Measurements from ENCODE around the gene OSBPL5.

The OSBPL5 gene

DNA sequence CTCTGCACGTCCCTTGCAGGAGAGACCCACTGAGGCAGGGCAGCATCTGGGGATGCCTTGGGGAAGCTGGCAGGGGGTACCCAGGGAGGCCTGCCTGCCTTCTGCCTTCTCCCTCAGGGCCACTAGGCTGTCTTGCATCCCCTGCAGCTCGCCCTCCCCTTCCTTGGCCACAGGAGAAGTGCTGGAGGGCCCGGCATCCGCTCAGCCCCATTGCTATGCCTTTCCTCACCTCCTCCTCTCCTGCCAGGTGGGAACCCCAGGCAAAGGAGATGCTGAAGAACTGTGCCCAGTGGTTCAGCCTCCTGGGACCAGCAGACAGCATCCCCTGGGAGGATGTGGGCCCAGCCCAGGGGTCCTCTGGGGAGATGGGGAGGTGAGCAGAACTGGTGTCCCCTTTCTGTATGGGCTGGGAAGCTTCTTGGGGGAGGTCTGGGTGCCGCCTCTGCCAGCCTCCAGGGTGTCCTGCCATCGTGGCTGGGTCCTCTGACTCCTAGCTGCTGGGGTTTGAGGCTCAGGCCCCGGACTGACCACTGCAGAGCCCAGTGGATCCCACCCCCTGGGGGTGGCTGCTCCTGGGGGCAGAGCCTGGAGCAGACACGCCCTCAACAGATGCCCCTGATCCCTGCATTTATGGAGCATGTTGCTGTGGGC is 32.9 kb upstream of the OSBPL5 start:
- DNase-seq, result no peak

DNA sequence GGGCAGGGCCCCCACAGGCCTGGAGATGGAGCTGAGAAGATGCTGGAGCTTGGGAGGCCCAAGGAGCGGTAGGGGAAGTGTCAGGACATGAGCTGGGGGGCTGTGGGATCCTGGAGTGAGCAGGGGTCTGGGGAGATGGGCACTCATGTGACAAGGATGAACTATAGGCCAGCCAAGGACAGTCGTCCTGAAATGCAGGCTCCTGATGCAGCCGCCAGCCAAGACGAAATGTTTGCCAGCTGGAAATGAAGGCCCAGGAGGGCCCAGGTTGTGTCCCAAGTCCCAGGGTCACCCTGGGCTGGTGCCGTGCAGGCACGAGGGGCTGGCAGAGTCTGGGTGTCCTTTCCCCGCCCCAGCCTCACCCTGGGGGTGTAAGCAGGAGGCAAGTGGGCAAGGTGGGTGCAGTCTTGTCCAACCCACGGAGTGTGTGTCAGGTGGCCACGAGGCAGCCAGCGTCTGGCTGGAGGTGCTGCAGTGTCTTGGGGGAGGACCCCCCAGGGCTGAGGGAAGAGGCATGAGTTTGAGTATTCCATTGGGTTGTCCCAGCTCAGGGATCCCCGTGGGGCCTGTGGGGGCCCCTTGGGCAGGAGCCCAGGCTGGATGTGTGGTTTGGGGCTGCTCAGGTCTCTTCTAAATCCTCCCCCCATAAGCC is 32.1 kb upstream of the OSBPL5 start:
- no peak for DNase-seq

DNA sequence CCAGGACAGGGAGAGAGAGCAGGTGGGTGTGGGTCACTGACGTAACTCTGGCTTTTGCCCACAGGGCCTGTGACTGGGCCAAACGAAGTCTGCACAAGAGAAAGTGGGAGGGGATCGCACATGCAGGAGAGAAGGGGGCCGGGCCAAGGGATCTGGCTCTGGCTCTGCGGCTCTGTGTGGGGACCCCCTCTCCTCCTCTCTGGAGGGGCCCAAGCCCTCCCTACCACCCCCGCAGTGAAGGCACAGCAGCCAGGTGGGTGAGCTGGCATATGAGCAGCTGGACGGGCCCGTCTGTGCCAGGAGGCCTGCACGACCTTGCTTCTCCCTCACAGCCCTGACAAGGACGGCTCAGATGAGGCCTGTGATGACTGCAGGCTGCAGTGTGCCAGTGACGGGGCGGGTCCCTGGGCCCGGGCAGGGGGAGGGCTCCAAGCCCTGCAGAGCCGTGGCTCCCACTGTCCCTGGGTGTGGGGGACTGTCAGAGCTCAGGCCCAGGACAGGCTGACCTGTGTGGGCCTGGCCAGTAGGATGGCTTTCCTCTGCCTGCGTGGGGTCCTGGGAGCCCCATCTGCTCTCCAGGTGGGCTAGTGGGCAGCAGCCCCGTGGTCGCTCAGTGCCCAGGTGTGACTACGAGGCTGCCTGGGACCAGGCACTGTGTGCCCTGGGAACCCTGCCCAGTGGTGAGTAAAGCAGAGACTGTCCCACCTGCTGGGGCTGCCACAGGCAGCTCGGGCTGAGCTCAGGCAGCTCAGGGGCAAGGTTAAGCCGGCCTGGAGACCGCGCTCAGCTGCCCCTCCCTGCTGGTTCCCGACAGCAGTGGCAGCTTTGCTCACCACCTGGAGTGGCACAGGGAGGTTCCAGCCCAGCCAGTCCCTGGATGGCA is 31.3 kb upstream of the OSBPL5 start:
- no peak for DNase-seq

DNA sequence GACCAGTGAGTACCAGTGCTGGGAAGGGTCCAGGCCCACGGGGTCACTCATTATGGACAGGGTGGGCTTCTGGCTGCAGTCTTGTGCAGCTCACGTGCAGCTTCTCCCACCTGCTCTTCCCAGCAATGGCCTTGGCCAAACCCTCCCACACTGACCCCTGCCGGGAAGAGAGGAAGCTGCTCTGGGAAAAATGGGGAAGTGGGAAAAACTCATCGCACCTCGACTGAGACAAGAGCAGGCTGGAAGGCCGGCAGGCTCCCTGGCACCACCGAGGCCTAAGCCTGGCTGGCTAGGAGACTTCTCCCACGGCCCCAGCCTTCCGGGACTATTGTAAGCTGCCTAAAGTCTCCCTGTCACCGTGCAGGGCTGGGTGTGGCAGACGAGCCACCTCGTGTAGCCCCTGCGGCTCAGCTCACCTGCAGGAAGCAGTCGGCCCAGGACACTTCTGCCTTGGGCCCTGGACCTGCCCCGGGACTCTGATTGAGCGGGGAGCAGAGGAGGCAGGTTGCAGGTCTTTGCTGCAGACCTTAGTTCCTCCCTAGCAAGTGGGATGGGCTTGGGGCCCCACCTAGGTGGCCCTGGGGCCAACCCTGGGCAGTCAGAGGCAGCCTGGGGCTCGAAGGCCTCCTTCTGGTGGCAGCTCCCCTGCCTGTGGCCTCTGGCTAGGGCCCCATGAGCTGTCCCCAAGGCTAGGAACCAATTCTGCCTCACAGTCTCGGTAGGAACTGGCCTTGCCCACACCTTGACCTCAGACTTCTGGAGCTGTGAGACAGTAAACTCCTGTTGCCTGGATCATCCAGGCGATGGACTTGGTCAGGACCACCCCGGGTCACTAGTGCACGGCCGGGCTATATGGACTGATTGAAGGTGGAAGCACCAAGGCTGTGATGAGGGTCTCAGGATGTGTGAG is 30.4 kb upstream of the OSBPL5 start:
- no peak for DNase-seq

DNA sequence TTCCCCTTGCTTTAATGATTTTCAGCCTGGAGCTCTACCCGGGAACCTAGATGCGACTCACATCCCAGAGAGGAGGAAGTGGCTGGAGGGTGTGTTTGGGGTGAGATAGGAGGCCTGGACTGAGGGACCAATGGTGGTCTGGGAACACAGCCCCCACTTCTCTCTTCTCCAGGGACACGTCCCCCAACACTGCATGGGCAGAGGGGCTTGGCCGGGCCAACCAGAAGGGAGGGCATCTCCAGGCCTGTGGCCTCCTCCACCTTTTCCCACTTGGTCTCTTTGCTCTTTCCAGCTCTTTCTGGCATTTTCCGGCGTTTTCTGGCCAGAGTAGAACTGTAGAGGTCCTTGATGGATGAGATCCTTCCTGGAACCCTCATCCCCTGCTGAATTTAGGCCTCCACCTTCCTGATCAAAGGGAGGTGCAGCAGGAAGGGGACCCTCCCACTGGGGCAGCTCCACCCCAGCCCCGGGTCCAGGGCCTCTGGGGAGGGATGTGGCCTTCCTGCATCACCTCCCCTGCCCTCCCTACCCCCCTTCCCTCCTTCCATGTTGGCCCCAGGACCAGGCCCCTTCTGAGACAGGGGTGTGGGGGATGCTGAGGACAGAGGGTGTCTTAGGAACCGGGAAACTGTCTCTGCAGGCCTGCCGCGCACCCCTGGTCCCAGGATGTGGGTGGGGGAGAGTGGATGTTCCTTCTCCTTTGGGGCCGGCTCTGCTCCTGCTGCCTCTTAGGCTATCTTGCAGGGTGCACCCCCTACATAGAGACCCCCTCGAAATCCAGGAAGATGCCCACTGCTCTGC is 29.1 kb upstream of the OSBPL5 start:
- no peak for DNase-seq

DNA sequence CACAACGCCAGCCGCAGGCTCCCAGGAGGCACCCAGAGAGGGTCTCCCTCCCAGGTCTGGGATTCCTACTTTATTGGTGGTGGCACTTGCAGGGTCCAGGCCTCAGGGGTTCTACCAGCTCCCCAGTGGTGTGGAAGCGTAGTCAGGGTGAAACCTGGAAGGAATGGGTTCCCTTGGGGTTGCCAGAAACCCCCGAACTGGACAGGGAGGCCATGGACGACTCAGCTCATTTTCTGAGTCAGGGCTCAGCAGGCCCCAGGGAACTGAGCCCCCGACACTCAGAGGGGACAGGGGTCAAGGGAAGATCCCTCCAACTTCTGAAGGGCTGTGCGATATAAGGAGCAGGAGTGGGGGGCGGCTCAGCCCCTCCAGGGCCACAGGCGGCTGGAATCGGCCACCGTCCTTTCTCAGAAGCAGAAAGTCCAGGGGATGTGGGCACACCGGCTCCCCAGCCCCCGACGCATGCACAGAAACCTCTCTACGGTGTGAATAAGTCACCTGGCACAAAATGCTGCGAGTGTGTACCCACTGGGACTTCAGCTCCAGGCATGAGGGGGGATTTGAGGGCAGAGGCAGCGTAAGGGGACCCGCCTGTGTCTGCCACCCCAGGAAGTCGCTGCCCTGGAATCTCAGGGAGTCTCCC is 28.4 kb upstream of the OSBPL5 start:
- DNase-seq, result no peak

DNA sequence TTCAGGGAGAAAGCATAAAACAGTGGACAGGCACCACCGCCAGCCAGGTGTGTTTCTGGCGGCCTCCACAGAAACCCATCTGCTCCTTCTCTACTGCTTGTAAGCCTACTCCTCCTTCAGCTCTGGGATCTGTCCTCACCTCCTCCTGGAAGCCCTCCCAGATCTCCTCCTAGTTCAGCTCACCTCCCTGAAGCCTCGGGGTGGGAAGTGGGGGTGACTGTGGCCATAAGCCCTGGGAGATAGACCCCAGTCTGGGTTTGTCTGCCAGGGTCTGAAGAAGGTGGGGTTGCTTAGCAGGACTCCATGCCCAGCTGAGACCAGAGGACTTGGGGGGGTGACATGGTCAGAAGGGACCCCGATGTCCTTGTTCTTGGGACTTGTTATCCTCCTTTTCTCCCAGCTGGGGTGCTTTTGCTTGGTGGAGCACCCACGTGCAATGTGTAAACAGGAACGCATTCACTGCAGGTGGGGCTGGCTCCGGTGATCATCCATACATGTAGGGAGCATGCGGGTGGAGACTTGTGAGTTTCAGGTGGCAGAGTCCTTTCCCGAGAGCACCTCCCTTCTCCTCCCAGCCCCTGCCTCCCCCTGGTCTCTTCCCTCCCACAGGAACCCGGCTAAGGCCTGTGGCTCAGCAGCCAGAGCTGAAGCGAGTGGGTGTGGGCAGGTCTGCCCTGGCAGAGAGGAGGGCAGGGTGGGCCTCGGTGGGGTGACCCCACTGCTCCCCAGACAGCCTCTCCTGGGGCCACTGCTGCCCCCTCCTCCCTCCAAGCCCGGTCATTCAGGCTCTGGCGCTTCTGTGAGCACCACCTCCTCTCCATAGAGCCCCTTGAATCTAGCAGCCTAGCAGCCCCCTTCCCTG is 27.6 kb upstream of the OSBPL5 start:
- DNase-seq, result no peak

DNA sequence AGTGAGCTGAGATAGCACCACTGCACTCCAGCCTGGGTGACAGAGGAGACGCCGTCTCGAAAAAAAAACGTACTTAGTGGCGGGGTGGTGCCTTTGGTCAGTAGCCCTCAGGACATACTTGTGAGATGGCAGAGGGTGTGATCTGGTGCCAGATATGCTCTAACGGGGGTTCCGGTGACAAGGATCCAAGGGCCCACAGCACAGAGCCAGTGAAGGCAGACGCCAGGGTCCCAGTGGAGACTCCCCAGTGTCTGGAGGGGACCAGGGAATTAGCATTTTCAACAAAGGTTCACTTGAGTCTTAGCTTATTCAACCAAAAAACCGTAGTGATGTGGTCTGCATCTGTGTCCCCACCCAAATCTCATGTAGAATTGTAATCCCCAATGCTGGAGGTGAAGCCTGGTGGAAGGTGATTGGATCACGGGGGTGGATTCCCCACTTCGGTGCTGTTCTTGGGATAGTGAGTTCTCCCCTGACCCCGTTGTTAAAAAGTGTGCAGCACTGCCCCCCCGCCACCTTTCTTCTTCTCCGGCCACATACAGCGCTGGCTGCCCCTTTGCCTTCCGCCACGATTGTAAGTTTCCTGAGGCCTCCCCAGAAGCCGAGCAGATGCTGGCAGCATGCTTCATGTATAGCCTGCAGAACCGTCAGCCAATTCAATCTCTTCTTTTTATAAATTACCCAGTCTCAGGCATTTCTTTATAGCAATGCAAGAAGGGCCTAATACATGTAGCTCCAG is 26.6 kb upstream of the OSBPL5 start:
- no peak for DNase-seq

DNA sequence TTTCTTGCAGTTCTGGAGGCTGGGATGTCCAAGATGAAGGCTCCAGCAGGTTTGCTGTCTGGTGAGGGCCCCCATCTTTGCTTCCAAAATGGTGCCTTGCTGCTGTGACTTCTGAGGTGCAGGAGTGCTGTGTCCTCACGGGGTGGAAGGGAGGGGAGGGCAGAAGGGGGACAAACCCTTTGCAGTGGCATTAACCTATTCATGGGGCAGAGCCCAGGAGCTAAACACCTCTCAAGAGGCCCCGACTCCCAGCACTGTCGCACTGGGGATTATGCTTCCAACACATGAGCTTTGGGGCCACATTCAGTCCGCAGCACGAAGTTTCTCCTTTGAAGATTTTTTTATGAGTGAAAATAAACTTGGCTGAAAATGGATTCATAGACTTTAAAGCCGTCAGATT is 25.5 kb upstream of the OSBPL5 start:
- no peak for DNase-seq

DNA sequence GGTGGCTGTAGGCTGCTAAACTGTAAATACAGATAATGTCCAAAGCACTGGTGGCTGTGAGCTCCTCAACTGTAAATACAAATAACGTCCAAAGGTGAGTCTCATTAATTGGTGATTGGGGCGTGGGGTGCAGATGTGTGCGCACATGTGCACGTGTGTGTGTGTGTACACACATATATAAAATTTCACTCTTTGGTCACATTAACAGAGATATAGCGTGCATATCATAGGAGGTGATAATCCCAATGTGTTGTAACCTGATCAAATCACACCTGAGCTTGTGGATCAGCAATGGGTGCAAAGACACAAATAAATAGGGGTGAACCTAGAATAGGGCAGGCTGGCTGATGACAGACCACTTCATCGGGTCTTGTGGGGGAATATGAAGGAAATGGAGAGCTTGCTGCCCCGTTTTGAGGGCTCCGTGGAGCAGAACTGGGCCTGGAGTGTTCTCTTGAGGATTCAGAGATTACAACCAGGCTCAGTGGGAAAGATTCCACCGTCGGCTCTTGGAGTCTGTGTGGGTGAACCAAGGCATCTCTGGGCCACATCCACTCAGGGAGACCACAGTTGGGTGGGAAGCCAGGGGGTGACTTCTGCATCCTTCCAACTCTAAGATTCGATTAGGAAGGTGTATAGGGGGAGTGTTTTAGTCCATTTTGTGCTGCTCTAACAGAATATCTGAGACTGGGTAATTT is 24.9 kb upstream of the OSBPL5 start:
- DNase-seq, result no peak

DNA sequence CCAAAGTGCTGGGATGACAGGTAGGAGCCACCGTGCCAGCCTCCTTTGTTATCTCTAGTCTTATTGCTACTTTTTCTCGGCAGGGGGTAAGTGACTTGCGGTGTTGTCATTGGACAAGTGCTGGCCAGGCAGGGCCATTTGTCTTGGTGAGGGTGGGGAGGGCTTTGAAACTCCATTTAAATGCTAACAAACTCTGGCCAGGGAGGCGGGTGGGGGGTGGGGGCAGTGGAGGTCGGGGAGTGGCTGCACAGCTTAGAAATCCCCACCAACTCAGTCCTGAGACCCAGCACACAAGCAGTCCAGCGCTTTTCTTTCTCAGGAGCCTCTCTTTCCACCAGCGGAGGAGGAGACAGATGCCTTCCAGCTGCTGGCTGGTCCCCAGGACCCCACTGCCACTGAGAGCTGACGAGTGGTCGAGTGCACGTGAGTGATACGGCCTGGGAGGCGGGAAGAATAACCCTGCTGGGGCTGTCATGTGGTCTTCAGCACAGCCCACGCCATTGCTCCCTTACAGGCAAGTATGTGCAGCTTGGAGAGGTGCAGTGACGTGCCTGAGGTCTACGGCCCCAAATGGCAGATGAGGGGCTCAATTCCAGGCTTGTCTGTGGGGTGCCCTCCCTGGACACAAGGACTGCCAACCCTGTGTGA is 24.2 kb upstream of the OSBPL5 start:
- DNase-seq, result no peak

DNA sequence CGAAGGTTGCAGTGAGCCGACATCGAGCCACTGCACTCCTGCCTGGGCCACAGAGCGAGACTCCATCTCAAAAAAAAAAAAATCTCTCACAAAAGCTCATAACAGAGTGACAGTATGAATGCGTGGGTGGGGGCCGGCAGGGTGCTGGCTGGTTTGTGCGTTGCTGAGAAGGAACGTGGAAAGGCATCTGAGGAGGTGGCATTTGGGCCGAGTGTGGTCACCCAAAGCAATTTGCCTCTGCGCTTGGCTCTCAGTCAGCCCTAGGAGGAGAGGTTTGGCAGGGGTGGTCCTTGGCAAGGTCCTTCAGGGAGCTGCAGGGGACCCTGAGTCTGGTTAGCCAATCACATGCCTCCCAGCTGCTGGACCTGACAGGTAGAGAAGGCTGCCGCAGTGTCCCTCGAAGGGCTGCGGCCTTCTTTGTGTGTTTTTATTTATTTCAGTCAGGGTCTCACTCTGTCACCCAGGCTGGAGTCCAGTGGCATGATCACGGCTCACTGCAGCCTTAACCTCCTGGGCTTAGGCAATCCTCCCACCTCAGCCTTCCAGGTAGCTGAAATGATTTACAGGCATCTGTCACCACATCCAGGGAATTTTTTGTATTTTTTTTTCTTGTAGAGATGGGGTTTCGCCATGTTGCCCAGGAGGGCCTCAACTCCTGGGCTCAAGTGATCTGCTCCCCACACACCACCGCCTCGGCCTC is 23.5 kb upstream of the OSBPL5 start:
- DNase-seq, result no peak

DNA sequence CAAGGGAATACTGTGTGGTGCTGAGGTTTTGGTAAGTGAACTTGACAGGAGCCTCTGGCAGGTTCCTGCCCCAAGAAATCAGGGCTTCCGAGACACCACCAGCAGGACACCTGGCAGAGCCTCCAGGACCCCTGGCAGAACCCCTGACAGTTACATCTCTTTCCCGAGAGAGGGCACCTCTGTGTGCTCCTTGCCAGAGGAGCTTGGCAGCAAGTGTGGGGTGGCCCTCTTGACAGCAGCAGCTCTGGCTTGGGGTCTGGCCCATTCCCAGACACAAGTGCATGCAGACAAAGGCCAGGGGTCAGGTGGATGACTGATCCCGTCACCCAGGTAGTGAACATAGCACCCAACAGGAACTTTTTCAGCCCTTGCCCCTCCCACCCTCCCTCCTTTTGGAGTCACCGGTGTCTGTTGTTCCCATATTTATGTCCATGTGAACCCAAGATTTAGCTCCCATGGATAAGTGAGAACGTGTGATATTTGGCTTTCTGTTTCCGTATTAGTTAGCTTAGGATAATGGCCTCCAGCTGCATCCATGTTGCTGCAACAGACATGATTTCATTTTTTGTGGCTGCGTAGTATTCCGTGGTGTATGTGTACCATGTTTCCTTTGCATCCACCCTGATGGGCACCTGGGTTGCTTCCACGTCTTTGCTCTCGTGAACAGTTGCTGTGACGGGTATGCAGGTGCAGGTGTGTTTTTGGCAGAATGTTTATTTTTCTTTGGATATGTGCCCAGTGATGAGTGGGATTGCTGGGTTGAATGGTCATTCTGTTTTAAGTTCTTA is 21.2 kb upstream of the OSBPL5 start:
- DNase-seq, result no peak

DNA sequence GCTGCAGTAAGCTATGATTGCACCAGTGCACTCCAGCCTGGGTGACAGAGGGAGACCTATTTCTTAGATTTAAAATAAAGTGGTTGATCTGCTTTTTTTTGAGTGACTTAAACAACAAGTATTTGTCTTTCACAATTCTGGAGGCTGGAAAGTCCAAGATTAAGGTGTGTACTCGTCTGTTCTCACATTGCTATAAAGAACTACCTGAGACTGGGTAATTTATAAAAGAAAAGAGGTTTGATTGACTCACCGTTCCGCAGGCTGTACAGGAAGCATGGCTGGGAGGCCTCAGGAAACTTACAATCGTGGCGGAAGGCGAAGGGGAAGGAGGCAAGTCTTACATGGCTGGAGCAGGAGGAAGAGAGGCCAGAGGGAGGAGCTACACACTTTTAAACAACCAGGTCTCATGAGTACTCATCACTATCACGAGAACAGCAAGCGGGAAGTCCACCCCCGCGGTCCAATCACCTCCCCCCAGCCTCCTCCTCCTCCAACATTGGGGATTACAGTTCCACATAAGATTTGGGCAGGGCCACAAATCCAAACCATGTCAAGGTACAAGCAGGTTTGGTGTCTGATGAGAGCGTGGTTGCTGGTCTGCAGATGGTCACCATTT is 19.7 kb upstream of the OSBPL5 start:
- DNase-seq, result no peak

DNA sequence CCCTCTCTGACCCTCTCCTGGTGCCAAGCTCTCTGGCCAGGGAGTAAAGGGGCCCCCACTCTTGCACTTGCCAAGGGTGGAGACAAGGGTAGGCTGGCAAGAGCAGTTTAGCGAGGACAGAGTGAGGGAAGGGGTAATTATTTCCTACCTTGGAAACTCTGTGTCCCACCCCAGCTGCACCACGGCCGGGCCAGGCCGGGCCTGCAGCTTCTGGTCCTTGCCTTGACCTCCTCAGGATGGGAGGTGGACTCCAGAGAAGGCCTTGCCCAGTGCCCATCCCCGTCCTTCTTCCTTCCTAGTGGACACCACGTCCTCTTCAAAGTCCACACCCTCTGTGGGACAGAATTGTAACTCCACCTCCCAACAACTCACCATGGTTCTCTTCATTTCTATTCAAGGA is 18.4 kb upstream of the OSBPL5 start:
- no peak for DNase-seq

DNA sequence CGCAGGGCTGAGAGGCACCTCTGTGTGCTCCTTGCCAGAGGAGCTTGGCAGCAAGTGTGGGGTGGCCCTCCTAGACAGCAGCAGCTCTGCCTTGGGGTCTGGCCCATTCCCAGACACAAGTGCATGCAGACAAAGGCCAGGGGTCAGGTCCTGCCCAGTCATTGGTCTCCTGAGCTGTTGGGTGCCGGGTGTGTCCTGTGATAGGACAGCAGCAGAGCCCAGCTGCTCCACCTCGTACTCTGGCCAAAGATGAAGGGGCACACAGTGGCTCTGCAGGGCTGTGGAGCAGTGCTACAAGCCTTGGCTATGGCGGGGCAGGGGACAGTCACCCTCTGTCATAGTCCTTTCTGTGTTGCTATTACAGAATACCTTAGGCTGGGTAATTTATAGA is 17.3 kb upstream of the OSBPL5 start:
- DNase-seq, result no peak
